HG03354 (cell line): ENCODE data around the gene UFM1.
"Not testable (repeated sequence)": the region's sequence is repeated elsewhere in the genome, so short reads cannot be mapped to it uniquely, and the experiment has no call there.

Experiments
- ATAC-seq: cut with Tn5 transposase; IDR thresholded peaks from one replicate; pipeline ENCODE4 v1.9.1; 2021; ENCODE audit warnings: mild to moderate bottlenecking; ENCODE audit not compliant: unreplicated experiment, poor library complexity, severe bottlenecking

The UFM1 gene

DNA sequence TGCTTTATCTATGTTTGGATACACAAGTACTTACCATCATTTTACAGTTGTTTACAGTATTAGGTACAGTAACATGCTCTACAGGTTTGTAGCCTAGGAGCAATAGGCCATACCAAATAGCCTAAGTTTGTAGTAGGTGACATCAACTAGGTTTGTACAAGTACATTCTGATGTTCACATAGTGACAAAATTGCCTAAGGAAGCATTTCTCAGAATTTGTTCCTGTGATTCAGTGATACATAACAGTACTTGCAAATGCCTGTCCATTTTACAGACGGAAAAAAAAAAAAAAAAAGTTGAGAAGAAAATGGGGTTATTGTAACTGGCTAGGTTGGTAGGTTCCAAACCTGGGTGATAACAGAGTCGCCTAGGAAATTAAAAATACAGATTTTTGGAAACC is 13.6 kb downstream of the UFM1 start:
- ATAC-seq: no peak

DNA sequence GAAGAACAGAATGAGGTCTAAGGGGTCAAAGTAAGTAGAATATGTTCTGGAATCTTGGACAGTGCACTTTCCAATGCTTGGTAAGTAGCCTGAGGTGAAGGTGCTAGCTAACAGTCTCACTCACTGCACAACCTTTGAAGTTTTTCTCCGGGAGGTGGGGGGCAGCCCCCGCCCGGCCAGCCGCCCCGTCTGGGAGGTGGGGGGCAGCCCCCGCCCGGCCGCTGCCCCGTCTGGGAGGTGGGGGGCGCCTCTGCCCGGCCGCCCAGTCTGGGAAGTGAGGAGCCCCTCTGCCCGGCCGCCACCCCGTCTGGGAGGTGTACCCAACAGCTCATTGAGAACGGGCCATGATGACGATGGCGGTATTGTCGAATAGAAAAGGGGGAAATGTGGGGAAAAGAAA is 14.1 kb downstream of the UFM1 start:
- not testable (repeated sequence) for ATAC-seq

DNA sequence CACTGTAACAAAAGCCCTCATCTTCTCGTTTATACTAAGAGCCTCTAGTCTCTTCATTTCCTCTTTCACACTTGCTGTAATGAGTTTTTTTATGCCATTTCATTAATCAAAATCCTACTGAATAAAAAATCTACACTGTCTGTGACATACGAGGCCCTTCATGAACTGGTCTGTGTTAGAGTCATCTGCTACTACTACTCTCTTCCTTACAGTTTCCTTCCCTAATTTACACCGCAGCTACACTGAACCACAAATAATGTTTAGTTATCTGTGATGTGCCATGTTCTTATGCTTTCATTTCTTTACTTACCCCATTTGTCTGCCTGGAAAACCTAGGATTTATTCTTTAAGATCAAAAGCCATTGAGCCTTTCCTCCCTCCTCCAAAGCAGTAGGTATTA is 16.0 kb downstream of the UFM1 start:
- ATAC-seq: no peak

DNA sequence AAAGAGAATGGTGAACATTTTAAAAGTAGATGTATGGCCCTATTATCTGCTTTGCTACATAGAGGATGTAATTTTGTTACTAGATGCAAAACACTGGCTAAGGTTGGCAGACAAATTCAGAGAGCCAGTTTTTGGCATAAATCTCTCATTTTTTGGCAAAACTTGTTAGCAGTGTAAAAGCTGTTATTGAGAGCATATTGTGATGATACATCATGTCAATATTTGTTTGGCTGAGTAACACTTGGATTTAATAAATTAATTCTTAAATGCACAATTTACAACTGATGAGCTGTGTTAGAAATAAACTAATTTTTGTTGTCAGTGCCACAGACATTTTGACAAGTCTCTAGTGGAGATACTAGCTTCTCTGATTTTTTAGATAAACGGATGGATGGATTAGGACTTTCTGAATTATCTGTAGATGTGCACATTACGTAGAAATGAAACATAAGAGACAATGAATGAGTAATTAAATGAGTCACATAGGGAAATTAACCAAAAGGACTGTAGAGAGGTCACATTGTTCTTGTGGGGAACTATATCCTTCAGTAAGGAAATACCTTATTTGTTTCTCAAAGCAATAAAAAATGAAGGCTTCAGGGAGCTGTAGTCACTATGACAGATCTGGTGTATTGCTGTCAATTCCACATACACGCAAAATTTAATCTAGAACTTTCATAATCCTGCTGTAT is 17.4 kb downstream of the UFM1 start:
- no peak for ATAC-seq

DNA sequence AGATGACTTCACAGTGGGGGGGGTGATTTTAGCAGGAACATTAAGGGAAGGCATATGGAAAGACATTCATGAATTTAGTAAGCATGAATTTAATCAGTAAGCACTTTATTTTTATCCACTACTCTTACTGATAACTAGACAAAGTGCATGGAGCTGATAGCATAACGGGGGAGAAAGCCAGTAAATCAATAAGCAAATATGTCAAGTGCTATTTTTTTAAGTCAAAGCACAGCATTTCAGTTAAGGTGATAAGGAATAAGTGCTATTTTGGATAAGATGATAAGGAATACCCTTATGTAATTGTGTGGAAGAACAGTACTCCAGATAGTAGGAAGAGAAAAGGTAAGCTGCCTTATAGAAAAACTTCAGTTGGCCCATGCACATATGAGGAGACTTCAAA is 19.4 kb downstream of the UFM1 start:
- no peak for ATAC-seq

DNA sequence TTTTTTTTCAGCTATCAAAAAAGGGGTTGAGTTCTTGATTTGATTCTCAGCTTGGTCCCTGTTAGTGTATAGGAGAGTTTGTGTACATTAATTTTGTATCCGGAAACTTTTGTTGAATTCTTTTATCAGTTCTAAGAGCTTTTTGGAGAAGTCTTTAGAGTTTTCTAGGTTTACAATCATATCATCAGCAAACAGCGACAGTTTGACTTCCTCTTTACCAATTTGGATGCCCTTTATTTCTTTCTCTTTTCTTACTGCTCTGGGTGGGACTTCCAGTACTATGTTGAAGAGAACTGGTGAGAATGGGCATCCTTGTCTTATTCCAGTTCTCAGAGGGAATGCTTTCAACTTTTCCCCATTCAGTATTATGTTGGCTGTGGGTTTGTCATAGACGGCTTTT is 20.4 kb downstream of the UFM1 start:
- not testable (repeated sequence) for ATAC-seq

DNA sequence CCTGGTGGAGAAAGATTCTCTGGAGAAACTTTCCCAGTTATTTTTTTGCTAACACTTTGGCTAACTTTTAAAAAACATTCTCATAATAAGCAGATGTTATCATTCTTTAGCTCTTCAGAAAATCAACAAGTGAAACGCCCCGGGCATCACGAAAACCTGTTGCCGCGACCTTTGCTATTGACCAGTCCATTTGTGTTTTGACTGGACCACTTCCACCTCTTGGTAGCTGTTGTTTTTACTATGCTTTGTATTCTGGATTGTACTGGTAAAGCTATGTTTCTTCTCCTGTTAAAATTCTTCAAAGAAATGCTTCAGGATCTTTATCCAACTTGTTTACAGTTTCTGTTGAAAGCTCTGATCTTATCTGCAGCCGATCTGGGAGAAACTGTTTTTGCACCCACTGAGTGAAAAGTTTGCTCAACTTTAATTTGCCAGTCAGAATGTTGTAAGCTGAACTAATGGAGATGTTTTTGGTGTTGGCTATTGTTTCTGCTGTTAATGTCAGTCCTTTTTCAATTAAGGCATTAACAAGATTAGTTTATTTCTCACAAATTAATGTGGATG is 23.3 kb downstream of the UFM1 start:
- no peak for ATAC-seq

DNA sequence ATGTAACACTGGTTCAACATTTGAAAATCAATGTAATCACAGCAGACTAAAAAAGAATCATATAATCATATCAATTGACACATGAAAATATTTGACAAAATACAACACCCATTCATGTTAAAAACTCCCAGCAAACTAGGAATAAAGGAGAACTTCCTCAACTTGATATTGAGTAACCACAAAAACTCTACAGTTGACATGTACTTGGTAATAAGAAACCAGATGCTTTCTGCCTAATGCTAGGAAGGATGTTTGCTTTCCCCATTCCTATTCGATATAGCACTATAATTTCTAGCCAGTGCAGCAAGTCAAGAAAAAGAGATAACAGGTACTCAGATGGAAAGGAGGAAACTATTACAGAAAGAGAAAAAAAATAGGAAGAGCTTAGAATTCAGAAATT is 26.9 kb downstream of the UFM1 start:
- ATAC-seq: no peak

DNA sequence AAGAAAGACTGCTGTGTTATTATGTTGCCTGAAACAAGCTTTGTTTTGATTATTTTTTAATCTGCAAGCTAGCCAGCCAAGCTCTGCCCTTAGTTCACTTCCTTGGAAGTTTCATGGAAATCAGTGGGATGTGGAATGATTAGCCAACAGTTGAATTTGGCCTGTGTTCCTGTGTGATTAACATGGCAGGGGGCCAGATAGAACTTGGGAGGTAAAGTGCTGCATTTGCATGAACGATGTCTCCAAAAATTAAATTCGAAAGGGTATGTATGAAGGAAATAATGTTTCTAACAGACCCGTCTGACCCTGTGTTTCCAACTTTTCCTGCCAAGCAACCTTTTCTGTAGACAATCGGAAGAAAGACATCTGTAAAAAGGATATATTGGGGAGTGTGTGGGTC is 32.2 kb downstream of the UFM1 start:
- no peak for ATAC-seq

DNA sequence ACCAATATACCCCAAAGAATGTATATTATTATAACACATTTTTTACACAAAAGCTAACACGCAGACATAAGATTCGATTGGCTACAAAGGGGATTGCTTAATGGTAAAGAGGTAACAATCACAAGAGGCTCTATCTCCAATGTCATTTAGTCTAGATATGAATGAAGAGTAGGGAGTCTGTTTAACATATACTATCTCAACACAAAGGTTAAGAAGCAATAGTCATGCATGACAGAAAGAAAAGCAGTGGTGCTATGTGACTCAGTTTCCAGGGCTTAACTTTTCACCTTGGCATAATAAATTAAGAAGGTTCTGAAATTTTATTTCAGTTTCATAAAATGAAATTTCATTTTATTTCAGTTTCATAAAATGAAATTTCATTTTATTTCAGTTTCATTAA is 33.3 kb downstream of the UFM1 start:
- ATAC-seq: no peak

DNA sequence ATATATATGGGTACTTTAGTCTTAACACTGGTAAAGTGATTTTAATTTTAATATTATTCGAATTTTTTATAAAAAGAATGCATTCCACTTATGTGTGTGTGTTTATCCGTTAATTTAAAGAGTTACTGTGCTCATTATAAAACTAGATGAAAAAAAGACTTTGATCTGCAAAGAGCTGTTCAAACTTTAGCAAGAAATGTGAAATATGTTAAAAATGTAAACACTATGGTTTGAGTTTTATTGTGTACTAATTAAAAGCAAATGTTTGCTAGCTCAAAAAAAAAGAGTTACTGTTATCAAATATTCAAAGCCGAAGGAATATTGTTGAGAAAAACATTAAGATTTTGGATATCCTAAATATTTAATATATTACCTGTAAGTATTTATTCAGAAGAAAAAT is 34.5 kb downstream of the UFM1 start:
- ATAC-seq: no peak

DNA sequence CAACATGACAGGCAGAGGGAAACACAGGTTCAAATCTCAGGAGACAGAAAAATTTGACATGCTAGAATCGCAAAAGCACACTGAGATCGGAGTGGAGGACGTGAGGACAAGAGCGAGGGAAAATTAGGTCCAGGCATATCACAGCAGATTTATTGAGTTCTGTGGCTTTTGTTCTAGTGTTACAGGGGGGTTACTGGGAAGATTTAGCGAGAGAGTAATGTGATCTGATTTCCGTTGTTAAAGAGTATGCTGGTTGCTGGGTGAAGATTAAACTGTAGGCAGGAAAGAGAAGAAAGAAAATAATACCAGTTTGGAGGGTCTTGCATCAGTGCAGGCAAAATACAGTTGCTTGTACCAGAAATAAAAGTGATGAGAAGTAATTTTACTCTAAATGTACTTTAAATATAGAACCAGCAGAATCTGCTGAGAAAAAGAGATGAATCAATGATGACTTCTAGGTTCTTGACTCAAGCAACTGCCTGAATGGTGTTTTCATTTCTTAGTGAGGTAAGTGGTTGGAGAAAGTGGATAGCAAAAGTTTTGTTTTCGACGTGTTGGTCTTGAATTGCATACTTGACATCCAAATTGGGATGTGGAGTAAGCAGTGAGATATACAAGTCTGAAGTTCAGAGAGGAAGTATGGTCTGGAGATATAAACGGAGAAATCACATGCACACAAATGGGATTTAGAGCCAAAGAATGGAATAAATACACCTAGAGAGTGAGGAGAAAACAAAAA is 35.7 kb downstream of the UFM1 start:
- ATAC-seq: no peak

DNA sequence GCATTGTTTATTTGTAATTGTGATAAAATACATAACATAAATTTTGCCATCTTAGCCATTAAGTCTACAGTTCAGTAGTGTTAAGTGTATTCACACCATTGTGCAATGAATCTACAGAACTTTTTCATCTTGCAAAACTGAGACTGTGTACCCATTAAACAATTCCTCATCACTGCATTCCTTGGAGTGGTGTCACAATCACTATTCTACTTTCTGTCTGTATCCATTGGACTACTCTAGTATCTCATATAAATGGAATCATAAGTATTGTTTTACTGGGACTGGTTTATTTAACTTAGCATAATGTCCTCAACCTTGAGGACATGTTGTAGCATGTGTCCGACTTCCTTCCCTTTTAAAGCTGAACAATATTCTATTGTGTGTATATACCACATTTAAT is 36.8 kb downstream of the UFM1 start:
- ATAC-seq: no peak

DNA sequence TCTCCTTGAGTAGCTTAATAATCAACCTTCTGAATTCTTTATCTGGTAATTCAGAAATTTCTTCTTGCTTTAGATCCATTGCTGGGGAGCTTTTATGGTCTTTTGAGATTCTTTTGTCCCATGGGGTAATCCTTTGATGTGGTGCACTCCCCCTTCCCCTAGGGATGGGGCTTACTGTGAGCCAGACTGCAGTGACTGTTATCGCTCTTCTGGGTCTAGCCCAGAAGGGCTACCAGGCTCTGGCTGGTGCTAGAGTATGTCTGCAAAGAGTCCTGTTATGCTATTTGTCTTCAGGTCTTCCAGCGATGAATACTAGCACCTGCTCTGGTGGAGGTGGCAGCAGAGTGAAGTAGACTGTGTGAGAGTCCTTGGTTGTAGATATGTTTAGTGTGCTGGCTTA is 41.7 kb downstream of the UFM1 start:
- ATAC-seq: no peak

DNA sequence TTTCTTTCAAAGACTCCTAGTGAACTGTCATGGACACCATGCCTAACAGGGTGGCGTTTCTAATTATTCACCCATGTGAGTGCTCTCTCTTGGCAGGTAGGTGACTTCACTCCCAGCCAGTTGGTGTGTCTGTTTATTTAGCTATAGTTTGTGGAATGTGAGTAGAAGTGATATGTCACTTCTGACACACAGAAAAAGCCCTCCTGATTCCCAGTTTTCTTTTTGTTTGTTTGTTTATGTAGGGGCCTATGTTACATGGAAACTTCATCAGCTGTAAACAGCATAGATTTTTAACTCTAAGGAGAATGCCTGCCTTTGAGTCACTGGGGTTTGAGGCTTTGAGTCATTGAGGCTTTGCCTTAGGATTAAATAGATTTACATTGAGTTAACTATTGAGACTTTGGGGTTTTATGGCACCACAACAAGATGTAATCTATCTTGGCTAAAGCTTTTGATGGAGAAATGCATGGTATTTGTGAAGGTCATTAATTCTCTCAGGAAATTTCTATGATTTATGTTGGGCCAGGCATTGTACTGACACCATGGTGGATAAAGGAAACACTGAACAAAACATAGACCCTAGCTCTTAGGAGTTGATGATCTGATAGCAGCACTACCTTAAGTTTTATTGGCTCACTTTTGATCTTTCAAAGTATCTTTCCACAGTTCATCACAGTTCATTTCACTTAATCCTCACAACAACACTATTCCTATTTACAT is 45.3 kb downstream of the UFM1 start:
- ATAC-seq: no peak

DNA sequence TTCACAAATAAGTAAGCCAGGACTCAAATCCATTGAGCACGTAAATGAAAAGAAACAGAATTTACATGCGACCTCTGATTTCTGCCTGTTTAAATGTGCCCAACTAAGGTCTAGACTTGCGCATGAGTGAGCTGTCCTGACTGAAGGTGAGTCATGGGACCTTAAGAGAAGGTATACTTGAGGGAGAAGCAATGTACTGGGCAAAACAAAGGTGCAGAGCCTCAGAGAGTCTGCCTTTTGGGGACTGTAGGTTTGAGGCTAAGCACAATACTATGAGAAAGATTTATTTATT is 45.8 kb downstream of the UFM1 start:
- no peak for ATAC-seq

DNA sequence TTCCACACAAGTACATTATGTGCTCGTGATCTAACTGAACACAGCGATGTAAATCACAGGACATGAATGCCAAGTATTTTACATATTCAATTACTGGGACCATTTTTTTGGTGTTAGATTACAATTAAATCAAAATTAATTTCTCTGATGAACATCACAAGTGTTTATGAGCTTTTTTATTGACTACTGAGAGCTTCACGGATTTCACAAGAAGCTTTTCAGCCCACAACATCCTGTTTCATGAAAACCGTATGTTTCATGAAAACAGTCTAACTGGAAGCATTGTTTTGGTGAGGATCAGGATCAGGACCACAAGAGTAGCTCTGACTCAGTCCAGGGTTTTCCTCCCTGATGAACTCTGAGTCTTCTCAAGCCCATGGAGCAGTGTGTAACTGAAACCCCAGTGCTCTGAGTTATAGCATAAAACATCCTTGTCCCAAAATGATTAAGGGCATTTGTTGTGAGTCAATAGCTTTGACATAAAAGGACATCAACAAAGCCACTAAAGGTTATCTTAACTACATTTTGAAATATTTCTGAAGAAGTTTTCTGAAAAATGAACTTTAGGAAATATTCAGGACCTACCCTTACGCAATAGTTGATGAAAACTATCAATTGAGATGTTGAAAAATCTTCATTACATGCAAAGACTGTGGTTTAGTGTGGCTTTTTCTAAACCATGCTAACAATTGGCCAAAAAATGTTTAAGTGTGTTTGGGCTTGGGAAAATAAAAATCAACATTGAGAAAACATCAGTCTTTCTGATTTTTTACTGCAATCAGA is 49.3 kb downstream of the UFM1 start:
- ATAC-seq: no peak

DNA sequence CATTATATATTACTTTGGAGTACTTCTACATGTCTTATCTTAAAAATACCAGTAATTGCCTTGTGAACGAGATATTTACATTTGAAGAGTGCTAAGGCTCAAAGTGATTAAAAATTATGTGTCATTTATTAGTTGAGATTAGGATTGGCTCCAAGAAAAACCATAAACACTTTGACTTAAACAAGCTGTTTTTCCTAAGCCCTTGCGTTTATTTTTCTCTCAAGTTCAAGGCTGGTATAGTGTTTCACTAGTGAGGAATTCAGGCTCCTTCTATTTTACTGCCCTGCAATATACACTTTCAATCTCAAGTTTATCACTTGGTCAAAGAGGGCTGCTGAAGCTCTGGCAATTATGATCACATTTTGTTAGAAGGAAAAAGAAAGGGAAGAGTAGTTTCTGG is 49.9 kb downstream of the UFM1 start:
- ATAC-seq: no peak

DNA sequence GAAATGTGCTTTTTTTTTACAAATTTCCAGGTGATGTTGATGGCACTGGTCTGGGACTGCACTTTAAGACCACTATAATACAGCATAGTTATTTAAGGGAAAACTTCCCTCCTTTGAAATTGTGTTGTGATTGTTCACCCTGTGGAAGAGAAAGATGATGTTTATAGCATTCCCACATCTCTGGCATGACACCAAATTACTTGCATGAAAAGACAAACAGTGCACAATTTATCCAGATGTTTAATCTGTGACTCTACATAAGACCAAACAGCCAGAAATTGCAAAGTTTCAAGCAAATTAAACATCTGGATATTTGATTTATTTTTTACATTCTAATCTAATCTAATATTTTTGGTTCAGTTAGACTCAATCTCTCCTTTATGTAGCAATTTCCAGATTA is 51.6 kb downstream of the UFM1 start:
- ATAC-seq: no peak

DNA sequence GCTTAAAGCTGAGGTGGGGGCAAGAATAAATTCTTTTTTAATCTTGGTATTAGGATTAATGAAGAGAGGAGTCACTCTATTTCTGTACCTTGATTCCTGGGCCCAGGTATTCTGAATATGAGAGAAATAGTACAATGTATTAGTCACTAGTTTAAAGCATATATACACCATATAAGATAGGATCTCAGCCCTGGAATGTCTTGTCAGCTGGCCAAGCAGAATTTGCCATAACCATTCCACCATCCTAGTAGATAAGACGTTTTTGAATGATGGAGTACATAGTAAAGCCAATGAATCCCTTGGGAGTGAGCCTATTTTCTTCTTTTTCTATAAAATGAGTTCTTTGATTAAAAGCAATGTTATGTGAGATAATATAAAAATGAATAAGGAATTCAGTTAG is 55.6 kb downstream of the UFM1 start:
- ATAC-seq: no peak
